Inferior parietal cortex (tissue), 1 donor: Measurements from ENCODE around the gene RASEF.
"Not testable (repeated sequence)": the region's sequence is repeated elsewhere in the genome, so short reads cannot be mapped to it uniquely, and the experiment has no call there.

Source experiments
- DNase-seq: peaks from one replicate; pipeline ENCODE4 v3.0.0-alpha.2; 2016; ENCODE audit errors: extremely low spot score

The RASEF gene

GRCh38 chr9:83062651-83063527 lies at the start of gene RASEF:
Gene RASEF, minus strand, starts transcription at chr9:83063142. Its CDS starts 275 bp downstream, at chr9:83062867.
- no peak for DNase-seq

- no peak for DNase-seq
Observed at GRCh38 chr9:83111169-83111568, 48.2 kb upstream of the RASEF start.

- DNase-seq: no peak
Observed at GRCh38 chr9:83109296-83109695, 46.4 kb upstream of the RASEF start.

GRCh38 chr9:83108208-83108607 lies 45.3 kb upstream of the RASEF start:
- no peak for DNase-seq

GRCh38 chr9:83106772-83107171 lies 43.8 kb upstream of the RASEF start:
- no peak for DNase-seq

- no peak for DNase-seq
Observed at GRCh38 chr9:83106263-83106662, 43.3 kb upstream of the RASEF start.

- no peak for DNase-seq
Observed at GRCh38 chr9:83097633-83098032, 34.7 kb upstream of the RASEF start.

GRCh38 chr9:83093311-83093710 lies 30.4 kb upstream of the RASEF start:
- not testable (repeated sequence) for DNase-seq

- DNase-seq: no peak
Observed at GRCh38 chr9:83081846-83082245, 18.9 kb upstream of the RASEF start.

- DNase-seq: no peak
Observed at GRCh38 chr9:83081010-83081409, 18.1 kb upstream of the RASEF start.

GRCh38 chr9:83075932-83076331 lies 13.0 kb upstream of the RASEF start:
- not testable (repeated sequence) for DNase-seq

- not testable (repeated sequence) for DNase-seq
Observed at GRCh38 chr9:83072498-83072897, 9.6 kb upstream of the RASEF start.

GRCh38 chr9:83071626-83072025 lies 8.7 kb upstream of the RASEF start:
- no peak for DNase-seq

GRCh38 chr9:83070261-83070660 lies 7.3 kb upstream of the RASEF start:
- DNase-seq: no peak

- DNase-seq: no peak
Observed at GRCh38 chr9:83069651-83070050, 6.7 kb upstream of the RASEF start.

- no peak for DNase-seq
Observed at GRCh38 chr9:83068414-83068813, 5.5 kb upstream of the RASEF start.

- no peak for DNase-seq
Observed at GRCh38 chr9:83067579-83067978, 4.6 kb upstream of the RASEF start.

GRCh38 chr9:83066771-83067170 lies 3.8 kb upstream of the RASEF start:
- no peak for DNase-seq

- no peak for DNase-seq
Observed at GRCh38 chr9:83065233-83065632, 2.3 kb upstream of the RASEF start.

- DNase-seq: no peak
Observed at GRCh38 chr9:83061990-83062650, 822 bp downstream of the RASEF start.

- no peak for DNase-seq
Observed at GRCh38 chr9:83061036-83061435, 1.9 kb downstream of the RASEF start.

- no peak for DNase-seq
Observed at GRCh38 chr9:83060556-83060955, 2.4 kb downstream of the RASEF start.

- DNase-seq: no peak
Observed at GRCh38 chr9:83059417-83059816, 3.5 kb downstream of the RASEF start.
